Hepatocyte (in vitro differentiated cells): ENCODE measurements around the gene RALBP1. TPM values are rescaled to one million over a fixed set of nuclear protein-coding genes. Genes with fewer than 3 reads are reported as not detected.

Source experiments
- DNase-seq: peaks from one replicate; pipeline ENCODE4 v3.0.0-alpha.2; 2016; ENCODE audit warnings: low spot score
- H2AFZ ChIP-seq: fragments of 200-600 bp; sonication (generic); 2 replicates; pipeline ENCODE4 v1.6.0; 2016; ENCODE audit warnings: antibody characterized with exemption, mild to moderate bottlenecking
- H3K27ac ChIP-seq: fragments of 200-600 bp; sonication (generic); 2 replicates; pipeline ENCODE4 v1.5.1; 2016; ENCODE audit warnings: mild to moderate bottlenecking
- H3K27me3 ChIP-seq: fragments of 200-600 bp; sonication (generic); 2 replicates; pipeline ENCODE4 v1.6.1; 2016
- H3K36me3 ChIP-seq: fragments of 200-600 bp; sonication (generic); replicated peaks from 2 replicates; pipeline ENCODE4 v1.5.1; 2016; ENCODE audit warnings: low read depth; ENCODE audit not compliant: insufficient read depth
- H3K4me1 ChIP-seq: fragments of 200-600 bp; sonication (generic); 2 replicates; pipeline ENCODE4 v1.5.1; 2016; ENCODE audit warnings: mild to moderate bottlenecking, moderate library complexity; ENCODE audit not compliant: insufficient read depth
- H3K4me2 ChIP-seq: fragments of 200-600 bp; sonication (generic); 2 replicates; pipeline ENCODE4 v1.6.0; 2016
- H3K4me3 ChIP-seq: fragments of 200-600 bp; sonication (generic); 2 replicates; pipeline ENCODE4 v1.5.1; 2016; ENCODE audit warnings: mild to moderate bottlenecking
- H3K79me2 ChIP-seq: fragments of 200-600 bp; sonication (generic); 2 replicates; pipeline ENCODE4 v1.6.0; 2017; ENCODE audit warnings: mild to moderate bottlenecking
- H3K9me2 ChIP-seq: fragments of 200-600 bp; sonication (generic); replicated peaks from 2 replicates; pipeline ENCODE4 v1.6.0; 2017; ENCODE audit warnings: mild to moderate bottlenecking; ENCODE audit not compliant: insufficient read depth
- H3K9me3 ChIP-seq: fragments of 200-600 bp; sonication (generic); 2 replicates; pipeline ENCODE4 v1.5.1; 2016; ENCODE audit warnings: low read depth, mild to moderate bottlenecking
- H4K20me1 ChIP-seq: fragments of 200-600 bp; sonication (generic); 2 replicates; pipeline ENCODE4 v1.6.0; 2016; ENCODE audit warnings: mild to moderate bottlenecking; ENCODE audit not compliant: insufficient read depth, poor library complexity, severe bottlenecking
- CTCF ChIP-seq: fragments of 200-600 bp; sonication (generic); IDR thresholded peaks from 2 replicates; pipeline ENCODE4 v1.5.1; 2016; ENCODE audit warnings: antibody characterized with exemption, mild to moderate bottlenecking; ENCODE audit not compliant: poor library complexity
- EZH2 ChIP-seq: fragments of 200-600 bp; sonication (generic); IDR thresholded peaks from 2 replicates; pipeline ENCODE4 v1.6.1; 2016; ENCODE audit warnings: antibody characterized with exemption, mild to moderate bottlenecking, borderline replicate concordance
- EZH2phosphoT487 ChIP-seq: fragments of 200-600 bp; sonication (generic); IDR thresholded peaks from one replicate; pipeline ENCODE4 v1.6.1; 2018; ENCODE audit warnings: antibody characterized with exemption, mild to moderate bottlenecking, low read depth, moderate library complexity; ENCODE audit not compliant: unreplicated experiment, severe bottlenecking
- WGBS: methylation state at CpG from one replicate; pipeline ENCODE4 v1.1.6; 2016; ENCODE audit warnings: low lambda C conversion rate; ENCODE audit errors: missing lambda C conversion rate; 5-methylcytosine and 5-hydroxymethylcytosine counted together
- polyA plus RNA-seq: library from polyadenylated mRNA; unstranded; fragments of >200 nt; fragmentation: Nextera tagmentation; extraction: Ambion mirVana; gene quantifications from 2 replicates; pipeline ENCODE4 v1.2.1, GENCODE V29; 2016
- total RNA-seq: library from RNA; depleted of rRNA; stranded (reverse); fragments of >200 nt; gene quantifications from 2 replicates; pipeline ENCODE4 v1.2.3, GENCODE V29; 2014

RALBP1 gene
- total and polyA plus RNA-seq, 2 experiments from 2014 or later, result 41.3 to 55.0 TPM

GRCh38 chr18:9562584-9562983 is 87.3 kb downstream of the RALBP1 start:
- no peak overlapping the region for H3K27ac ChIP-seq
- H4K20me1 ChIP-seq, result no peaks in the 10 kb centered on the region
- H3K4me3 ChIP-seq, result no peak overlapping the region
- no peaks in the 10 kb centered on the region for H3K27me3 ChIP-seq
- H3K9me3 ChIP-seq, result no peaks in the 10 kb centered on the region
- DNase-seq, result no peak
- H3K4me2 ChIP-seq, result no peak overlapping the region
- H3K36me3 ChIP-seq, result no peaks in the 10 kb centered on the region
- peaks cover 5% of the 10 kb centered on the region for H3K79me2 ChIP-seq
- no peaks in the 10 kb centered on the region for H3K4me1 ChIP-seq
- H3K9me2 ChIP-seq, result no peaks in the 10 kb centered on the region
- no peak overlapping the region for H2AFZ ChIP-seq
- TF ChIP-seq EZH2phosphoT487 (no peak), CTCF (no peak), EZH2 (no peak)
- WGBS, result 82% methylated on average over 4 of the region's 4 CpGs

- TF ChIP-seq EZH2 (no peak), CTCF (no peak), EZH2phosphoT487 (no peak)
- H3K79me2 ChIP-seq, result peaks cover 5% of the 10 kb centered on the region
- H3K4me1 ChIP-seq, result no peaks in the 10 kb centered on the region
- no peak overlapping the region for H3K4me2 ChIP-seq
- H3K27me3 ChIP-seq, result no peaks in the 10 kb centered on the region
- H3K27ac ChIP-seq, result no peak overlapping the region
- H3K36me3 ChIP-seq, result no peaks in the 10 kb centered on the region
- H2AFZ ChIP-seq, result no peak overlapping the region
- H3K9me3 ChIP-seq, result no peaks in the 10 kb centered on the region
- H3K9me2 ChIP-seq, result no peaks in the 10 kb centered on the region
- H4K20me1 ChIP-seq, result no peaks in the 10 kb centered on the region
- no peak overlapping the region for H3K4me3 ChIP-seq
- no peak for DNase-seq
- 98% methylated on average over 4 of the region's 4 CpGs for WGBS
Measured at GRCh38 chr18:9563331-9563730, 88.0 kb downstream of the RALBP1 start.

GRCh38 chr18:9565407-9565806 is 90.1 kb downstream of the RALBP1 start:
- Histone ChIP-seq H2AFZ (no peak overlapping the region), H3K27me3 (no peaks in the 10 kb centered on the region), H3K4me2 (no peak overlapping the region), H3K79me2 (peaks cover 5% of the 10 kb centered on the region), H3K9me2 (no peaks in the 10 kb centered on the region), H3K9me3 (no peaks in the 10 kb centered on the region), H3K36me3 (no peaks in the 10 kb centered on the region), H4K20me1 (no peaks in the 10 kb centered on the region), H3K27ac (no peak overlapping the region), H3K4me3 (no peak overlapping the region), H3K4me1 (no peaks in the 10 kb centered on the region)
- TF ChIP-seq EZH2phosphoT487 (no peak), EZH2 (no peak)
- no peak for DNase-seq
- WGBS, result 96% methylated on average over 2 of the region's 2 CpGs

- Histone ChIP-seq H3K9me2 (no peaks in the 10 kb centered on the region), H3K4me3 (no peak overlapping the region), H2AFZ (no peak overlapping the region), H3K9me3 (no peaks in the 10 kb centered on the region), H3K79me2 (peaks cover 5% of the 10 kb centered on the region), H3K4me1 (no peaks in the 10 kb centered on the region), H3K27me3 (no peaks in the 10 kb centered on the region), H3K27ac (no peak overlapping the region), H4K20me1 (no peaks in the 10 kb centered on the region), H3K36me3 (no peaks in the 10 kb centered on the region), H3K4me2 (no peak overlapping the region)
- DNase-seq, result no peak
- TF ChIP-seq EZH2phosphoT487, result no peak
- no peak for TF ChIP-seq CTCF
- TF ChIP-seq EZH2, result no peak
Measured at GRCh38 chr18:9568186-9568585, 92.9 kb downstream of the RALBP1 start.
